GM18909 (cell line): Measurements from ENCODE around the gene CCDC172.
A peak's percentile ranks its signal among the peaks of the same experiment; 100 is the strongest.
"Not testable (repeated sequence)": the region's sequence is repeated elsewhere in the genome, so short reads cannot be mapped to it uniquely, and the experiment has no call there.

Source experiments
- ATAC-seq: cut with Tn5 transposase; IDR thresholded peaks from one replicate; pipeline ENCODE4 v1.9.1; 2021; ENCODE audit warnings: mild to moderate bottlenecking; ENCODE audit not compliant: unreplicated experiment, poor library complexity

CCDC172 gene

DNA sequence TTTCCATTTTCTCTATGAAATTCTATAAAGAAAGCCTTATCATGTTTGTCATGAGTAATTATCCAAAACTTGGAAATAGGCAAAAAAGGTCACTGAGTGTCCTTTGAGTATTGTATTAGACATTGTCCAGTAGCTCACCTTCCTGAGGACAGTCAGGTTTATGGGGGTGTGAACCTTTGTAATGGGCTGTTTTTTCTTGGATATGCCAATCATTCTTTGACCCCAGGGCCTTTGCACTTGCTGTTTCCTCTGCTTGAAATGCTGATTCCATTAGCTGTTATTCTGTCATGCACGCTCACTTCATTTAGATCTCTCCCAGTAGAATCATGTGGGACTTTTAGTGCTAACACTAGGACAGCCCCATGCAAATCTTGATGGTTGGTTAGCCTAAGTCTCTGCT is 4.9 kb downstream of the CCDC172 start:
- ATAC-seq, result no peak

DNA sequence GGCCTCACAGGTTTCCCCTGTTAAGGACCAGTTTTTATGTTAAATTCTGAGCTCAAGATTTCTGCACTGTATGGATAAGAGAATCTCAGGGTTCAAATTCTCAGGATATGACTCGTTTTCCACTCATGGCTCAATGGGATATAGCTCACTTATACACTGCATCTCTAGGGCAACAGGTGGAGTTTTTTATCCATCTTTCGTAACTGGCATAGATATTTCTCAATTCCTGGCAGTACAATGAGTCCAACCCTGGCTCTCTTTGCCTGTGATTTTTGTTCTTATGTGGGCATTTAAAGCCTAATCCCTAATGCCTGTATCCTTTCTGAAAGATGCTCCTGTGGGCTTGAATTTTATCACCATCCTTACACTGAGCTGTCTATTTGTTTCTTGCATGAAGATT is 7.6 kb downstream of the CCDC172 start:
- ATAC-seq, result no peak

DNA sequence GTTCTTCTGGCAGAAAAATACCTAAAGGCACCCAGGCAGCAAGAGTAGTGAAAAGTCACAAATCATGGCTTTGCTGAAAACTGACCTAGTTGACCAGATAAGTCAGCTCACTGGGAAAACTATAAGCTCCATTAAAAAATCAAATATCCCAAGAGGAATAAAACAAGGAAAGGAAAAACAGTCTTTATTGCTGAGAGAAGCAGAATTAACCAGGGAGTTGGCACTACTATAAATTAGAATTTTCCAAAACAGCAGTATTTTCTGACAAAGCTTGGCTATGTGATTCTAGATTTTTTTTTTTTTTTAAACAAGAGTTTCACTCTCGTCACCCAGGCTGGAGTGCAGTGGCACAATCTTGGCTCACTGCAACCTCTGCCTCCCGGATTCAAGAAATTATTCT is 12.6 kb downstream of the CCDC172 start:
- ATAC-seq, result no peak

DNA sequence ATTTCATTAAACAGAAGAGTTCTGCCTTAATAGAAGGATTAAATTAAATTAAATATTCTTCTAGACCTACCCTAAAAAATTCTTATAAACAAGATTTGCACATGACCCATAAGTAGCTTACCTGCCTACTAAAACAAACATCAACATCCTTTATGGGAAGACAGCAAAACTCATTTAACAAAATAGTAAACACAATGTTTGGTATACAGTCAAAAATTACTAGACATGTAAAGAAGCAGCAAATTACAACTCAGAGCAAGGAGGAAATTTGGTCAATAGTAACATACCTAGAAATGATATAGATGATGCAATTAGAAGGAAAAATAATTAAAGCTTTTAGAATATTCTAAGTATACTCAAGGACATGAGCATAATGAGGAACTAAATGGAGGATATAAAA is 27.9 kb downstream of the CCDC172 start:
- ATAC-seq, result no peak

DNA sequence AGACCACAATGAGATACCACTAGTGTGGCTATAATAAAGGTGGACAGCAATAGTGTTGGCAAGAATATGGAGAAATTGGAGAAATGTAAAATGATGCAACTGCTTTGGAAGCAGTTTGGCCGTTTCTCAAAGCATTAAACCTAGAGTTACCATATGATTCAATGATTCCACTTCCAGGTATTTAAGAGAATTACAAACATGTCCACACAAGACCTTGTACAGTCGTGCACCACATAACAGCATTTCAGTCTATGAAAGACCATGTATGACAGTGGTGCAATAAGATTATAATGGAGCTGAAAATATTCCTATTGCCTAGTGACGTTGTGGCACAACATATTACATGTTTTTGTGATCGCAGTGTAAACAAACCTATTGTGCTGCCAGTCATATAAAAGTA is 29.6 kb downstream of the CCDC172 start:
- no peak for ATAC-seq

DNA sequence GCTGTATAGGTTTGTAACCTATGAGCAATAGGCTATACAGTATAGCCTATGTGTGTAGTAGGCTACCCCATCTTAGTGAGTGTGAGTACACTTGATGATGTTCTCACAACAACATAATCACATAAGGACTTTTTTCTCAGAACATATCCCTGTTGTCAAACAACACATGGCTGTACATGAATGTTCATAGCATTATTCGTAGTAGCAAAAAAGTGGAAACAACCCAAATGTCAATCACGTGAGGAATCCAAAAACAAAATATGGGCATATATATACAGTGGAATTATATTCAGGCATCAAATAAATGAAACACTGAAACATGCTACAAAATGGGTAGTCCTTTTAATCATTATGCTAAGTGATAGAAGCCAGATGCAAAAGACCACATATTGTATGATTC is 31.1 kb downstream of the CCDC172 start:
- no peak for ATAC-seq

DNA sequence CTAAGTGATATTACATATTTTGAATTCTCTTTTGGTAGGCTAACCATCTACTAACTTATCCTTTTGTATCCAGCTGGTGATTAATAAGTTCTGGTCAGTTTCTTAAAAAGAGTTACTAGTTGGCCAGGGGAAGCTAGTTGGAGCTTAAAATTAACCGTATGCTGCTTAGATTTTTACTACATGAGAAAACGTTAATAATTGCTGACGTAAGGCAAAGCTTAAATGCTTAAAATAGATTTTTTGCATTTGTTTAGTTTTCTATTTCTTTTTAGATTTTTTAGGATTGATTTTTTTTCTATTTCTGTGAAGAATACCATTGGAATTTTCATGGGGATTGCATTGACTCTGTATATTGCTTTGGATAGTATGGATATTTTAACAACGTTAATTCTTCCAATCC is 32.6 kb downstream of the CCDC172 start:
- ATAC-seq, result no peak

DNA sequence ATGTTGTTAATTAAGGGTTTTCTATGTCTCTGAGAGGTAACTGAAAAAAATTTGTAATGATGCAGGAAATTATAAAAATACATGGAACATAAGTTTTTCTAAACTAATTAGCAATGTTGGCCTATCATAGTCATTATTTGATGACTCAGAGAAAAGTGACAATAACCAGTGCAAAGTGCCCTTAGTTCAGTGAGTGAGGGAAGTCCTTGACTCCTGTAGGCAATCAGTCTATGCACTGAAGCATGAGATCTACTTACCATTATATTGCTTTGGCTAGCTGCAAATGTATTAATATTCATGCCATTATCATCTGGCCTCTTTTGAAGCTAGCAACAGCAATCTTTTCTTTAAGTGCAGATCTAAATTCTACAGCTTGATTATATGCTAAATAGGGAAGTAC is 40.6 kb downstream of the CCDC172 start:
- ATAC-seq, result no peak

DNA sequence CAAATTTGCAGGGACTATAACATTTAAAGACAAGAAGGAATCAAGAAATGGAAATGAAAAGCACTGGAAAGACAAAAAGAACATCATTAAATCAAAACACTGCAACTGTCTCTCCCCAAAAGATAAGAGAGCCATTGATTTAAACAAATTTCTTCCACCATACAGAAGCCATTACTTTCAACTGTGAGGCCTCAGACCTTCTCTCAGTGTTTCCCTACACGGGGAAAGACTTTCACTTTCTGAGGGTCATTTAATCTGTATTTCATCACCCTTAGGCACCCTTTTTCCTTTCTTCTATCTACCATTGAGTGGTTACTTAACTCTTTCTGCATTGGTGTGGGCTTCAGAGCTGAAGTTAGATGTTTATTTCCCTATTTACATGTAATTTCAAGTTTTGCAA is 47.5 kb downstream of the CCDC172 start:
- ATAC-seq, result no peak

DNA sequence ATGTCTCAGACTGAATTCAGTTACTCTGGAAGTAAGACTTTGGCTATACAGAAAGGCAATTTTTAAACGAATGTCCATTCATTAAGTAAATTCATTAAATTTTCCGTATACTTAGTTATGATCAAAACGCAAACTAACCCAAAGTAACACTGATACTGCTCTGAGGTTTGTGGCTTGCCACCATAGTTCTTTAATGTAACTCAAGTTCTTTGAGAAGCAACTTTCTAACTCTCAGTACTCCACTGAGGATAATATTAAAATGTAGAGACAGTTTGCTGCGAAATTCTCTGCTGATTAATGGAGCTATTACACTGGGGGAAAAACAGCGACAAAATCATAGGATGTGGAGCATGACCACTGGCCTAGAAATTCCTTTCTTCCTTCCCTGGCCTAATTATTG is 58.0 kb downstream of the CCDC172 start:
- ATAC-seq, result no peak

DNA sequence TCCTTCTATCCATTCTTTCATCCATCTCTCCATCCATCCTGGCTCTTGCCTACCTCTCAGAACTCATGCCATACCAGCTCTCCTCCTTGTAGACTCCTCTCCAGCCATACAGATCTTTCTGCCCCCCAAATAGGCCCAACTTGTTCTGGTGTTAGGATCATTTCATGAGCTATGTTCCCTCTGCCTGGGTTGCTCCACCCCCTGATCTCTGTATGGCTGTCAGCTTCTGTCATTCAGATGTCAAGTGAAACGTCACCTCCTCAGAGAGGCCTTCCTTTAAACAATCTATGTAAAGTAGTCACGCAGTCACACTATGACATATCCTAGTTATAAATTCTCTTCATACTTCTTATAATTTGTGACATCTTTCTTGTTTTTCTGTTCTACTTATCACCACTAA is 61.1 kb downstream of the CCDC172 start:
- no peak for ATAC-seq

DNA sequence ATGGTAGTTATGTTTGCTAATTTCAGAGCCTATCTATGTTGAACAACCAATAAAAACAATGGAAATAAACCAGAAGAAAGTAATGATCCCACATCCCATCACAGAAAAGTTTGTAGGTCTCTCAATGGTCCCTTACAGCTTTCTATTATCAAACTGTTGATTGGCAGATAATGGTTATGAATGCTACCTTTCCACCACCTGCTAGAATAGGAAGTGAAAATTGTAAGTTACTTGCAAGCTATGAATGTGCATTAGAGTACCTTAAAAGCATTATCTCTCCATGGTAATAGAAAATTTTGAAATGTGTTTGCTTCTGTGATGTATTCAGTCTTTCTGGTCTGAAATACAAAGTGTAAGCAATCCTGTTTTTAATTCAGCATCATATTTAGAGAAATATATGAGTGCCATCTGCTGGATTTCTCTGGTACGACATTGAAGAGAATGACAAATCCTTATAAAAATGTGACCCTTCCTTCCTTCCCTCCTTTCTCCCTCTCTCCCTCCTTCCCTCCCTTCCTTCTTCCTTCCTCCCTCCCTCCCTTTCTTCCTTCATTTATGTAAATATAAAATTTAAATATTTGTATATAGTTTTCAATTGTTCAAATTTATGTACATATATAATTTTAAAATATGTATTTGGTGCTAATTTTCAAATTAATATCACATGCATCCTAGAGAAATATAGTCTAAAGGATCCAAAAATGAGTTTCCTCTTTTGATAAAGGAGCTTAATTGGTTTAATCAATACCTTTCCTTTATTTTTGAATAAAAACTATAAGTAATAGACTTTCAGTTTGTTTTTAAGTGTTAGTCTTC is 62.0 kb downstream of the CCDC172 start:
- no peak for ATAC-seq

DNA sequence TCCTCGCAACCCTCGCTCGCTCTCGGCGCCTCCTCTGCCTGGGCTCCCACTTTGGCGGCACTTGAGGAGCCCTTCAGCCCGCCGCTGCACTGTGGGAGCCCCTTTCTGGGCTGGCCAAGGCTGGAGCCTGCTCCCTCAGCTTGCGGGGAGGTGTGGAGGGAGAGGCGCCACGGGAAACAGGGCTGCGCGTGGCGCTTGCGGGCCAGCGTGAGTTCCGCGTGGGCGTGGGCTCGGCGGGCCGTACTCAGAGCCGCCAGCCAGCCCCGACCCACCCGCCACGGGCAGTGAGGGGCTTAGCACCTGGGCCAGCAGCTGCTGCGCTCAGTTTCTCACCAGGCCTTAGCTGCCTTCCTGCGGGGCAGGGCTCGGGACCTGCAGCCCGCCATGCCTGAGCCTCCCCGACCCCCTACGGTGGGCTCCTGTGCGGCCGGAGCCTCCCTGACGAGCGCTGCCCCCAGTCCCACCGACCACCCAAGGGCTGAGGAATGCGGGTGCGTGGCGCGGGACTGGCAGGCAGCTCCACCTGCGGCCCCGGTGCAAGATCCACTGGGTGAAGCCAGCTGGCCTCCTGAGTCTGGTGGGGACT is 69.1 kb downstream of the CCDC172 start:
- ATAC-seq, result not testable (repeated sequence)

DNA sequence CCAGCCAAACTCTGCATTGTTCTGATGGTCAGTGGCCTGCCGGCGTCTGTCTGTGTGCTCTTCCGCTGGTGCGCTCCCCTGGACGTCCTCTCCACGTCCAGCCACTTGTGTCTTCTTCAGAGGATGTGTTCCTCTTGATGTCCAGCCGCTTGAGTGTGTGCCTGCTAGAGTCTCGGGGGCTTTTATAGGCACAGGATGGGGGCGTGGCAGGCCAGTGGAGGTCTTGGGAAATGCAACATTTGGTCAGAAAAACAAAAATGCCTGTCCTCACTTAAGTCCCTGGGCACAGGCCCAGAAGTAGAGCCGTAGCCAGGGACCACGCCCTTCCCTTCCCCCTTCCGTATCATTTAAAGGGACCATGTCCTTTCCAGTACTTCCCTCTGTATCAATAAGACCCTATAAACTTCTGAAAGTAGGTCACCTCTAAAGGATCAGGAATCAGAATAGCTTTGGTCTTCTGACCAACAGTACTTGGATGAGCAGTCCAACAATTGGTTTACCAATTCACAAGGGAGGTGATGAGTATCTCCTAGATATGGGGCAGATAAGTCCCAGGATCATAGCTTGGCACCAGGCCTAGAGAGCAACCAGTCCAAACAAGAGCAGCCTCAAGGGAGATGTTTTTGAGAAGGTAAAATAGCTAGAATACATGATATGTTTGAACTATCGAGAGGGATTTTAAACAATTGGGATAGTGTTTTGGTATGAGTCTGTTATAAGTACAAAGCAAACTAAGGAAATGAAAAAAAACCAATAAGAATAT is 71.2 kb downstream of the CCDC172 start:
- no peak for ATAC-seq

DNA sequence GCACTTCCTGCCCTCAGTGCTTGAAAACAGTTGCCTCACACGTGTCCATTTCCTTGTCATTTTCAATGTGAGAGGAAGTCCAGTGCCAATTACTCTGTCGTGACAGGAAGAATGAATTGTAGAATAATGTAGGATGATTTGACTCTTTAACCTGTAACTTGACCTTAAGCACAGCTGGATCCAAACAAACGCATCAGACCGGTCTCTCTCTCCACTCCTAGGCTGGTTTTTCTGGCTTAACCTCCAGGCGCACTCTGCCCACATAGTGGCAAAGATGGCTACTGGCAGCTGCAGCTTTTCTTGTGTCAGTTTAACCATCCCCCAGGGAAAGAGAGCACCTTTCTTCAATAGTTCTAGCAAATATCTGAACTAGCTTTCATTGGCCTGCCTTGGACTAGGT is 74.0 kb downstream of the CCDC172 start:
- ATAC-seq, result no peak

DNA sequence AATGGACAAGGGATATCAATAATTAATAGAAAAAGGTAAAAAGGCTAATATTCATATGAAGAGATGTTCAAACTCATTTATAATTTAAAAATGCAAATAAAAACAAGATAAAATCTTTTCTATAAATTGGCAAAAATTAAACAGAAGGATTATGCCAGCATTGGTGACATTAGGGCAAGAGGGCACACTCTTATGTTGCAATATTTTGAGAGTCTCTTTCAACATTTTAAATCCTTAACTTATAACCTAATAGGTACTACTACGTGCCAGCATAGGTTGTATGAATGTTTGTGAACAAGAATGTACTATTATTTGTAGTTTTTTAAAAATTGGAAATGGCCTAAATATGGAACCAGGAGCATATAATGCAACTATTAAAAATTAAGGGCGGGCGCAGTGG is 78.6 kb downstream of the CCDC172 start:
- no peak for ATAC-seq

DNA sequence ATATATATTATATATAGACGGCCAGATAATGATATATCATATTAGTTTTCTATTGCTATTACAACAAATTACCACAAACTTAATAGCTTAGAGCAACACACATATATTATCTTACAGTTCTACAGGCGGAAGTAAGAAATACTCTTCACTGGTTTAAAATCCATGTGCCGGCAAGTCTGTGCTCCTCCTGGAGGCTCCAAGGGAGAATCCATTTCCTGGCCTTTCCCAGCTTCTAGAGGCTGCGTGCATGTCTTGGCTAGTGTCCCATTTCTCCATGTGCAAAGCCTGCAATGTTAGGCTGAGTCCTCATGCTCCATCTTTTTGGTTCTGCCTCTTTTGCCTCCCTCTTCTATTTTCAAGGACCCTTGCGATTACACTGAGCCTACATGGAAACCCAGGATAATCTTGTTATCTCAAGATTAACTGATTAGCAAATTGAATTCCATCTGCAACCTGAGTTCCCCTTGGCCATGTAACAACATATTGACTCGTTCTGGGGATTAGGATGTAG is 79.5 kb downstream of the CCDC172 start:
- no peak for ATAC-seq

DNA sequence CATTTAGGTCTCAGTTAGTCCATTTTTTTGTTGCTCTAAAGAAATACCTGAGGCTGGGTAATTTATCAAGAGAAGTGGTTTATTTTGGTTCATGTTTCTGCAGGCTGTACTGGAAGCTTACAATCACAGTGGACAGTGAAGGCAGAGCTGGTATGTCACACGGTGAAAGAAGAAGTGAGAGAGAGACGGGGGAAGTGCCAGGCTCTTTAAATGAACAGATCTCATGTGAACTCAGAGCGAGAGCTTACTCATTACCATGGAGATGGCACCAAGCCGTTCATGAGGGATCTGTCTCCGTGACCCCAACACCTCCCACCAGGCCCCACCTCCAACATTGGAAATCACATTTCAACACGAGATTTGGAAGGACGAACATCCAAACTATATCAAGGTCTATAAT is 84.5 kb downstream of the CCDC172 start:
- peak; percentile 61 for ATAC-seq

DNA sequence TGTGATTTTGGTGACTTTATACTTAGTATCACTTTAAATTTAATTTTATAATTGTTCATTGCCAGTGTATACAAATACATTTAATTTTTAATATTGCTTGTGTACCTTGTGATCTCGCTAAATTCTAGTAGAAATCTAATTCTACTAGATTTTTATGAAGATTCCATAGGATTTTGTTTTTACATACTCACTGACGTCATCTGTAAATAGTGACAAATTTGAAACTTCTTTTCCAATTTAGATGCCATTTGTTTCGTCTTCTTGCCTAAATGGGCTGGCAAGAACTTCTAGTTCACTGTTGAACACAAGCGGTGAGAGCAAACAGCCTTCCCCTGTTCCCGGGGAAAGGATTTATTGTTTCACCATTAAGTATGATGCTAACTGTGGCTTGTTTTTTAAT is 86.1 kb downstream of the CCDC172 start:
- no peak for ATAC-seq

DNA sequence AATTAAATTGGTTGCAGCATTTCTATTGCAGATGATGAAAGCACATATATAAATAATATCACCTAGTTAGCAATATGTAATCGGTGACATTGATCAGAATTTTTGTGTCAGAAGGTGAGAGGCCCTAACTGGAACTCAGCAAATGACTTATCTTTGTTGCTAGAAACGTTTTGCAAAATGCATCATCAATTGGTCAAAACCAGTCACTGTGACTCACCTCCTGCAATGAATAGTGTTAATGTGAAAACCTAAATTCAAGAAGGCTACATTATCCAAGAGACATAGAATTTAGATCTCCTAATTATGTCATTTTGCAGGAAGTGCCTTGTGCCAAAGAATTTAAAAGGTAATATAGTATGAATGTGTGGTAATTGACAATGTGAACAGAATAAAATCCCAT is 93.6 kb downstream of the CCDC172 start:
- ATAC-seq, result no peak

DNA sequence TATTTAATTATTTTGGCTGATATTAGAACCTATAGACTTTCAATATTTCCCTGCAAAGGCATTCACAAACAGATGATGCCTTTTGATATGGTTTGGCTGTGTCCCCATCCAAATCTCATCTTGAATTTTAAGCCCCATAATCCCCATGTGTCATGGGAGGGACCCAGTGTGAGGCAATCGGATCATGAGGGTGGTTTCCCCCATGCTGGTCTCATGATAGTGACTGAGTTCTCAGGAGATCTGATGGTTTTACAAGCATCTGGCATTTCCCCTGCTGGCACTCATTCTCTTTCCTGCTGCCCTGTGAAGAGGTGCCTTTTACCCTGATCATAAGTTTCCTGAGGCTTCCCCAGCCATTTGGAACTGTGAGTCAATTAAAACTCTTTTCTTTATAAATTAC is 94.1 kb downstream of the CCDC172 start:
- no peak for ATAC-seq
